Measurements from ENCODE around the gene ADCY3. TPM values are rescaled to one million over a fixed set of nuclear protein-coding genes. Genes with fewer than 3 reads are reported as not detected.

ADCY3 gene
- total and polyA plus RNA-seq, 2 of the 4 experiments (the other 2 are of a cell fraction): 17.4 to 46.1 TPM

- Histone ChIP-seq H3K18ac (ENCODE audit: low read depth, low read length) (no peak overlapping the region; the same call in 1 of the 2 replicates), H3K14ac (replicated peaks; ENCODE audit: low read depth, low read length) (no peak overlapping the region), H3K4me2 (ENCODE audit: low read depth, low read length) (no peak overlapping the region), H4K8ac (ENCODE audit: low read depth in 2 of 2, low read length in 2 of 2) (no peak overlapping the region), H3K4ac (ENCODE audit: low read depth, low read length) (no peak overlapping the region), H2AK5ac (ENCODE audit: low read depth, low read length) (no peak overlapping the region), H3K27me3 (ENCODE audit: control insufficient read depth, insufficient read depth, low read length) (no peaks in the 10 kb centered on the region), H3K27ac (ENCODE audit: insufficient read depth, low read length) (no peak overlapping the region), H3K9me3 (ENCODE audit: control insufficient read depth, insufficient read depth, low read length) (no peaks in the 10 kb centered on the region), H3K36me3 (ENCODE audit: control insufficient read depth, insufficient read depth, low read length) (no peaks in the 10 kb centered on the region; the same call in 1 of the 2 replicates), H2AK9ac (replicated peaks; ENCODE audit: low read depth, low read length, poor library complexity) (no peak overlapping the region), H2AFZ (replicated peaks; ENCODE audit: low read length, poor library complexity) (no peak overlapping the region), H3K9ac (ENCODE audit: low read depth, low read length) (no peak overlapping the region), H3K56ac (ENCODE audit: extremely low read depth, insufficient read depth, low read length) (no peak overlapping the region), H2BK20ac (ENCODE audit: low read depth, low read length) (no peak overlapping the region), H3K79me1 (ENCODE audit: low read depth in 1 of 2, low read length in 2 of 2) (peaks cover 2 to 16% of the 10 kb centered on the region in 2 experiments; a peak in 2 of 4 replicates), H3K23ac (ENCODE audit: low read depth, low read length) (no peak overlapping the region), H2BK5ac (ENCODE audit: low read depth, low read length, poor library complexity, severe bottlenecking) (no peak overlapping the region), H2BK120ac (ENCODE audit: low read depth, low read length) (no peak overlapping the region), H3K4me1 (ENCODE audit: control insufficient read depth, insufficient read depth, low read length) (peaks cover 26% of the 10 kb centered on the region), H2BK15ac (ENCODE audit: low read depth, low read length) (no peak overlapping the region), H4K20me1 (ENCODE audit: insufficient read depth, low read length) (0 out of 2 replicates have a peak, but pooled peaks cover 3% of the 10 kb centered on the region), H3K9me1 (ENCODE audit: insufficient read depth, low read length) (peaks cover 20% of the 10 kb centered on the region), H4K5ac (ENCODE audit: low read depth, low read length) (no peak overlapping the region), H4K91ac (ENCODE audit: insufficient read depth, low read depth, low read length) (no peak overlapping the region), H3K4me3 (ENCODE audit: insufficient read depth, low read depth, low read length) (no peak overlapping the region)
- no TSS peak for BruUV-seq (replicated peaks)
- no peak for ATAC-seq (ENCODE audit: low read depth)
- DNase-seq: no peak
- WGBS, 2 experiments (ENCODE audit: extremely low coverage in 2 of 2, insufficient read length in 1 of 2): 100% methylated on average over 2 of the region's 6 CpGs; no CpG with 5 or more reads in 1 of the 2 experiments
- dilution Hi-C loops (cut with HindIII; ENCODE audit: low sequenced_read_pairs, unreplicated experiment): no loop called here
- in situ Hi-C loops (cut with MboI; ENCODE audit: low sequenced_read_pairs): no loop called here
- intact Hi-C loops (cut with micrococcal nuclease): no loop called here
- TF ChIP-seq NFE2L2 (IDR thresholded peaks at IDR 0.05; ENCODE audit: low read depth, low read length) (no peak), MXI1 (IDR thresholded peaks at IDR 0.05; ENCODE audit: borderline replicate concordance, low read depth, low read length) (no peak), SMC3 (IDR thresholded peaks at IDR 0.05; ENCODE audit: low read depth, low read length) (no peak), MAZ (IDR thresholded peaks at IDR 0.05; ENCODE audit: borderline replicate concordance, low read depth, low read length) (no peak), MAFK (IDR thresholded peaks at IDR 0.05; ENCODE audit: low read depth, low read length) (no peak), CEBPB (IDR thresholded peaks at IDR 0.05; ENCODE audit: low read depth, low read length) (no peak), RCOR1 (IDR thresholded peaks at IDR 0.05; ENCODE audit: insufficient replicate concordance, low read length) (no peak), USF2 (IDR thresholded peaks at IDR 0.05; ENCODE audit: low read depth, low read length) (no peak), RAD21 (IDR thresholded peaks at IDR 0.05; ENCODE audit: low read length) (no peak), POLR2A (IDR thresholded peaks at IDR 0.05; ENCODE audit: low read depth, low read length) (no peak), CTCF (conservative IDR thresholded peaks at IDR 0.05; ENCODE audit: low read depth, low read length) (no peak), RFX5 (IDR thresholded peaks at IDR 0.05; ENCODE audit: low read depth, low read length) (no peak), CHD1 (IDR thresholded peaks at IDR 0.05; ENCODE audit: low read depth, low read length) (no peak), BHLHE40 (IDR thresholded peaks at IDR 0.05; ENCODE audit: low read depth, low read length) (no peak), FOS (IDR thresholded peaks at IDR 0.05; ENCODE audit: low read depth, low read length) (no peak), ELK1 (IDR thresholded peaks at IDR 0.05; ENCODE audit: borderline replicate concordance, low read depth, low read length) (no peak)
- POLR2A ChIA-PET (ENCODE audit: unreplicated experiment): no interaction called here
- CTCF ChIA-PET: interaction anchor here (0.6 to 0.7 kb wide), 2 partner anchors 119 to 306 kb away, joined by 3 read pairs; no protein-coding TSS in a partner anchor
These were observed 62.3 kb downstream of the ADCY3 start for GRCh38 chr2:24857746-24858145.

Measured in IMR-90 (cell line).